Activated CD4-positive, alpha-beta T cell treated with anti-CD3 and anti-CD28 coated beads, Interleukin-2, amount 10 ng/mL, durations not matched to agents 24 days and 14 days (primary cell): ENCODE results near the gene TIMM44. TPM values are rescaled to one million over a fixed set of nuclear protein-coding genes. Genes with fewer than 3 reads are reported as not detected.
"Not testable (repeated sequence)": the region's sequence is repeated elsewhere in the genome, so short reads cannot be mapped to it uniquely, and the experiment has no call there.

ENCODE experiments used
- DNase-seq: peaks from one replicate; pipeline ENCODE4 v3.0.0; 2022
- H3K27ac Mint-ChIP-seq: one replicate; pipeline ENCODE4 v1.8.0; 2022; ENCODE audit warnings: mild to moderate bottlenecking, mixed read lengths
- H3K27me3 Mint-ChIP-seq: one replicate; pipeline ENCODE4 v1.8.0; 2022; ENCODE audit warnings: mixed read lengths
- H3K36me3 Mint-ChIP-seq: one replicate; pipeline ENCODE4 v1.8.0; 2022; ENCODE audit warnings: low read depth, mild to moderate bottlenecking, mixed read lengths
- H3K4me1 Mint-ChIP-seq: one replicate; pipeline ENCODE4 v1.8.0; 2021; ENCODE audit warnings: mixed read lengths
- H3K4me3 Mint-ChIP-seq: one replicate; pipeline ENCODE4 v1.8.0; 2022; ENCODE audit warnings: mild to moderate bottlenecking, moderate library complexity, mixed read lengths
- H3K9me3 Mint-ChIP-seq: one replicate; pipeline ENCODE4 v1.8.0; 2021; ENCODE audit warnings: mixed read lengths
- intact Hi-C: fragments of 100-400 bp; cut with micrococcal nuclease; formaldehyde crosslinking; loops from one replicate; pipeline ENCODE4 v1.15.1; 2023
- total RNA-seq: library from RNA; stranded (reverse); gene quantifications from 2 replicates; pipeline ENCODE4 v1.2.3, GENCODE V29; 2022

The TIMM44 gene
- total RNA-seq, 1 donor from 2014 or later: 111 TPM

GRCh38 chr19:7944177-7944761 is 803 bp upstream of the TIMM44 start:
- H3K36me3 Mint-ChIP-seq: peaks cover 14% of the 10 kb centered on the region
- peak overlapping the region; percentile 98 for H3K27ac Mint-ChIP-seq
- peak overlapping the region; percentile 98 for H3K4me3 Mint-ChIP-seq
- peak; percentile 96 for DNase-seq
- H3K4me1 Mint-ChIP-seq: peaks cover 22% of the 10 kb centered on the region
- intact Hi-C loops: loop anchor here (1.0 to 10.0 kb wide), 5 partner anchors 58 to 1207 kb away; partner anchors contain the start of genes GPR108 and TRIP10
- no peaks in the 10 kb centered on the region for H3K9me3 Mint-ChIP-seq
- no peaks in the 10 kb centered on the region for H3K27me3 Mint-ChIP-seq

- Mint-ChIP-seq H3K4me1 (peaks cover 22% of the 10 kb centered on the region), H3K36me3 (peaks cover 18% of the 10 kb centered on the region), H3K9me3 (no peaks in the 10 kb centered on the region), H3K27me3 (no peaks in the 10 kb centered on the region), H3K27ac (peak overlapping the region; percentile 98), H3K4me3 (peak overlapping the region; percentile 98)
- intact Hi-C loops: loop anchor here (1.0 to 10.0 kb wide), 5 partner anchors 18 to 1206 kb away; partner anchors contain the start of genes GPR108, MAP2K7, SNAPC2 and TRIP10
- DNase-seq: no peak
Measured at GRCh38 chr19:7942981-7943443, 454 bp downstream of the TIMM44 start.

GRCh38 chr19:7941895-7942596 is 1.4 kb downstream of the TIMM44 start:
- peaks cover 22% of the 10 kb centered on the region for H3K4me1 Mint-ChIP-seq
- peaks cover 23% of the 10 kb centered on the region for H3K36me3 Mint-ChIP-seq
- intact Hi-C loops: loop anchor here (5.0 to 10.0 kb wide), 2 partner anchors 213 to 1205 kb away; partner anchors contain the start of genes GPR108 and TRIP10
- H3K4me3 Mint-ChIP-seq: peak overlapping the region; percentile 98
- no peaks in the 10 kb centered on the region for H3K9me3 Mint-ChIP-seq
- no peak for DNase-seq
- no peak overlapping the region for H3K27ac Mint-ChIP-seq
- H3K27me3 Mint-ChIP-seq: no peaks in the 10 kb centered on the region

- Mint-ChIP-seq H3K9me3 (no peaks in the 10 kb centered on the region), H3K4me3 (peak overlapping the region; percentile 54), H3K4me1 (peaks cover 22% of the 10 kb centered on the region), H3K36me3 (peaks cover 24% of the 10 kb centered on the region), H3K27ac (no peak overlapping the region), H3K27me3 (no peaks in the 10 kb centered on the region)
- intact Hi-C loops: loop anchor here (5.0 to 10.0 kb wide), 2 partner anchors 214 to 1204 kb away; partner anchors contain the start of genes GPR108 and TRIP10
- DNase-seq: no peak
Measured at GRCh38 chr19:7940841-7941240, 2.6 kb downstream of the TIMM44 start.

- no peak overlapping the region for H3K4me3 Mint-ChIP-seq
- no peaks in the 10 kb centered on the region for H3K27me3 Mint-ChIP-seq
- peaks cover 35% of the 10 kb centered on the region for H3K36me3 Mint-ChIP-seq
- DNase-seq: no peak
- H3K27ac Mint-ChIP-seq: no peak overlapping the region
- no peaks in the 10 kb centered on the region for H3K9me3 Mint-ChIP-seq
- intact Hi-C loops: no loop called here
- no peaks in the 10 kb centered on the region for H3K4me1 Mint-ChIP-seq
Measured at GRCh38 chr19:7934766-7935165, 8.7 kb downstream of the TIMM44 start.

GRCh38 chr19:7933828-7934725 is 9.4 kb downstream of the TIMM44 start:
- intact Hi-C loops: no loop called here
- H3K36me3 Mint-ChIP-seq: peaks cover 39% of the 10 kb centered on the region
- no peak overlapping the region for H3K27ac Mint-ChIP-seq
- H3K27me3 Mint-ChIP-seq: no peaks in the 10 kb centered on the region
- H3K4me3 Mint-ChIP-seq: no peak overlapping the region
- no peaks in the 10 kb centered on the region for H3K9me3 Mint-ChIP-seq
- H3K4me1 Mint-ChIP-seq: peaks cover 2% of the 10 kb centered on the region
- no peak for DNase-seq

- Mint-ChIP-seq H3K27ac (no peak overlapping the region), H3K27me3 (no peaks in the 10 kb centered on the region), H3K36me3 (peaks cover 37% of the 10 kb centered on the region), H3K4me3 (no peak overlapping the region), H3K9me3 (no peaks in the 10 kb centered on the region), H3K4me1 (peaks cover 6% of the 10 kb centered on the region)
- DNase-seq: no peak
- intact Hi-C loops: no loop called here
Measured at GRCh38 chr19:7933411-7933810, 10.1 kb downstream of the TIMM44 start.

GRCh38 chr19:7932930-7933300 is 10.6 kb downstream of the TIMM44 start:
- no peak overlapping the region for H3K4me3 Mint-ChIP-seq
- no peak overlapping the region for H3K27ac Mint-ChIP-seq
- H3K36me3 Mint-ChIP-seq: peaks cover 38% of the 10 kb centered on the region

GRCh38 chr19:7932276-7932929 is 11.1 kb downstream of the TIMM44 start:
- H3K4me1 Mint-ChIP-seq: peaks cover 7% of the 10 kb centered on the region
- no peaks in the 10 kb centered on the region for H3K9me3 Mint-ChIP-seq
- no peak overlapping the region for H3K27ac Mint-ChIP-seq
- intact Hi-C loops: no loop called here
- H3K4me3 Mint-ChIP-seq: no peak overlapping the region
- peaks cover 34% of the 10 kb centered on the region for H3K36me3 Mint-ChIP-seq
- no peak for DNase-seq
- H3K27me3 Mint-ChIP-seq: no peaks in the 10 kb centered on the region

More at GRCh38 chr19:7932930-7933300, 10.6 kb downstream of the TIMM44 start:
- Mint-ChIP-seq H3K4me1 (peaks cover 7% of the 10 kb centered on the region), H3K9me3 (no peaks in the 10 kb centered on the region), H3K27me3 (no peaks in the 10 kb centered on the region)
- intact Hi-C loops: no loop called here
- DNase-seq: no peak

GRCh38 chr19:7931221-7932061 is 12.0 kb downstream of the TIMM44 start:
- Mint-ChIP-seq H3K27me3 (no peaks in the 10 kb centered on the region), H3K27ac (no peak overlapping the region), H3K4me3 (no peak overlapping the region), H3K9me3 (no peaks in the 10 kb centered on the region), H3K4me1 (peaks cover 9% of the 10 kb centered on the region), H3K36me3 (peaks cover 33% of the 10 kb centered on the region)
- DNase-seq: no peak
- intact Hi-C loops: no loop called here

- peaks cover 10% of the 10 kb centered on the region for H3K4me1 Mint-ChIP-seq
- H3K27ac Mint-ChIP-seq: no peak overlapping the region
- no peaks in the 10 kb centered on the region for H3K9me3 Mint-ChIP-seq
- H3K27me3 Mint-ChIP-seq: no peaks in the 10 kb centered on the region
- DNase-seq: no peak
- peaks cover 32% of the 10 kb centered on the region for H3K36me3 Mint-ChIP-seq
- intact Hi-C loops: no loop called here
- no peak overlapping the region for H3K4me3 Mint-ChIP-seq
Measured at GRCh38 chr19:7930765-7931164, 12.7 kb downstream of the TIMM44 start.

GRCh38 chr19:7930030-7930429 is 13.4 kb downstream of the TIMM44 start:
- H3K27me3 Mint-ChIP-seq, DNase-seq, H3K9me3 Mint-ChIP-seq, H3K4me3 Mint-ChIP-seq, intact Hi-C loops, H3K27ac Mint-ChIP-seq: not testable (repeated sequence)
- Mint-ChIP-seq H3K36me3 (peaks cover 27% of the 10 kb centered on the region), H3K4me1 (peaks cover 11% of the 10 kb centered on the region)
